Measurements from ENCODE around the gene LARP4B.

Gene LARP4B

DNA sequence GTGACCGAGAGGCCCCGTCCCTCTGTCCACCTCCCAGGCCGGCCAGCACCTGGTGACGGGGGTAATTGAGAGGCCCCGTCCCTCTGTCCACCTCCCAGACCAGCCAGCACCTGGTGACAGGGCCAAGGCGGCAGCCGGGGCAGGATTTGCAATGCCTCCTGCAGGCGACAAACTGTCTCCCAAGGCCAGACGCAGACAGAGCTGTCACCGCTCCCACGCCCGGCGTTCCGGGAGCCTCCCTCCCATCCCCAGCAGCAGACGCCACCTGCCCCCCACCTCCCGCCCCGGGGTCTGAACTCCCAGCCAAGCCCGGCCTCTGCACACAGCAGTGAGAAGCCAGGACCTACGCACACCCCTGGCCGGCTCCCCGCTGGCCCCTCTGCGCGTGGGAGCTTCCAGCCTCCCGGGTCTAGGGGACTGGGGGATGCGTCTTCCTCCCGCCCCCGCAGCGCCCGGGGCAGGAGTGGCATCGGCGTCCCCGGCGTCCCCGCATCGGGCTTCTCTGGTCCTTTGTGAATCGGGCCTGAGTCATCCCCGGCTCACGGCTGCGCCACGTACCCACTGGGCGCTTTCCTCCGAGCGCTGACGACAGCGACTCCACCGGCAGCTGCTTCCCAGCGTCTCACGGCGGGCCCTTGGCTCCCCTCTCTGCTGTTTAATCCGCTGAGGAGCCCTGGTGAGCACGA, 147.0 kb downstream of the LARP4B start:
- H3K4me1 ChIP-seq (ENCODE audit: low read length): no peaks in the 10 kb centered on the region
- H3K27ac ChIP-seq (ENCODE audit: low read length): no peak overlapping the region
- H2AFZ ChIP-seq (ENCODE audit: low read depth, low read length): no peak overlapping the region
- no peaks in the 10 kb centered on the region for H3K36me3 ChIP-seq (replicated peaks; ENCODE audit: low read depth, low read length)
- no peaks in the 10 kb centered on the region for H3K79me2 ChIP-seq (ENCODE audit: low read length)
- H3K9me3 ChIP-seq (ENCODE audit: insufficient read depth, low read length): no peaks in the 10 kb centered on the region
- no peak overlapping the region for H3K4me2 ChIP-seq (ENCODE audit: low read length)
- no peaks in the 10 kb centered on the region for H3K27me3 ChIP-seq (ENCODE audit: low read depth, low read length)
- TF ChIP-seq, protein P1, sequence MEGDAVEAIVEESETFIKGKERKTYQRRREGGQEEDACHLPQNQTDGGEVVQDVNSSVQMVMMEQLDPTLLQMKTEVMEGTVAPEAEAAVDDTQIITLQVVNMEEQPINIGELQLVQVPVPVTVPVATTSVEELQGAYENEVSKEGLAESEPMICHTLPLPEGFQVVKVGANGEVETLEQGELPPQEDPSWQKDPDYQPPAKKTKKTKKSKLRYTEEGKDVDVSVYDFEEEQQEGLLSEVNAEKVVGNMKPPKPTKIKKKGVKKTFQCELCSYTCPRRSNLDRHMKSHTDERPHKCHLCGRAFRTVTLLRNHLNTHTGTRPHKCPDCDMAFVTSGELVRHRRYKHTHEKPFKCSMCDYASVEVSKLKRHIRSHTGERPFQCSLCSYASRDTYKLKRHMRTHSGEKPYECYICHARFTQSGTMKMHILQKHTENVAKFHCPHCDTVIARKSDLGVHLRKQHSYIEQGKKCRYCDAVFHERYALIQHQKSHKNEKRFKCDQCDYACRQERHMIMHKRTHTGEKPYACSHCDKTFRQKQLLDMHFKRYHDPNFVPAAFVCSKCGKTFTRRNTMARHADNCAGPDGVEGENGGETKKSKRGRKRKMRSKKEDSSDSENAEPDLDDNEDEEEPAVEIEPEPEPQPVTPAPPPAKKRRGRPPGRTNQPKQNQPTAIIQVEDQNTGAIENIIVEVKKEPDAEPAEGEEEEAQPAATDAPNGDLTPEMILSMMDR (IDR thresholded peaks at IDR 0.05; ENCODE audit: low read depth, low read length): no peak
- no peak for TF ChIP-seq EZH2phosphoT487 (IDR thresholded peaks at IDR 0.05; ENCODE audit: low read depth)
- H4K20me1 ChIP-seq (ENCODE audit: insufficient read depth, low read length): no peaks in the 10 kb centered on the region
- no peak overlapping the region for H3K4me3 ChIP-seq (ENCODE audit: low read length)
- no peak overlapping the region for H3K9ac ChIP-seq (ENCODE audit: low read length)

GRCh38 chr10:782751-783648, 148.5 kb downstream of the LARP4B start:
- Histone ChIP-seq H3K9me3 (ENCODE audit: insufficient read depth, low read length) (no peaks in the 10 kb centered on the region), H2AFZ (ENCODE audit: low read depth, low read length) (no peak overlapping the region), H4K20me1 (ENCODE audit: insufficient read depth, low read length) (no peaks in the 10 kb centered on the region), H3K27me3 (ENCODE audit: low read depth, low read length) (no peaks in the 10 kb centered on the region), H3K36me3 (replicated peaks; ENCODE audit: low read depth, low read length) (no peaks in the 10 kb centered on the region), H3K4me3 (ENCODE audit: low read length) (no peak overlapping the region), H3K4me1 (ENCODE audit: low read length) (no peaks in the 10 kb centered on the region), H3K27ac (ENCODE audit: low read length) (no peak overlapping the region), H3K9ac (ENCODE audit: low read length) (no peak overlapping the region), H3K4me2 (ENCODE audit: low read length) (no peak overlapping the region), H3K79me2 (ENCODE audit: low read length) (no peaks in the 10 kb centered on the region)
- TF ChIP-seq EZH2phosphoT487 (IDR thresholded peaks at IDR 0.05; ENCODE audit: low read depth): no peak
- TF ChIP-seq, protein P1 (IDR thresholded peaks at IDR 0.05; ENCODE audit: low read depth, low read length): no peak

DNA sequence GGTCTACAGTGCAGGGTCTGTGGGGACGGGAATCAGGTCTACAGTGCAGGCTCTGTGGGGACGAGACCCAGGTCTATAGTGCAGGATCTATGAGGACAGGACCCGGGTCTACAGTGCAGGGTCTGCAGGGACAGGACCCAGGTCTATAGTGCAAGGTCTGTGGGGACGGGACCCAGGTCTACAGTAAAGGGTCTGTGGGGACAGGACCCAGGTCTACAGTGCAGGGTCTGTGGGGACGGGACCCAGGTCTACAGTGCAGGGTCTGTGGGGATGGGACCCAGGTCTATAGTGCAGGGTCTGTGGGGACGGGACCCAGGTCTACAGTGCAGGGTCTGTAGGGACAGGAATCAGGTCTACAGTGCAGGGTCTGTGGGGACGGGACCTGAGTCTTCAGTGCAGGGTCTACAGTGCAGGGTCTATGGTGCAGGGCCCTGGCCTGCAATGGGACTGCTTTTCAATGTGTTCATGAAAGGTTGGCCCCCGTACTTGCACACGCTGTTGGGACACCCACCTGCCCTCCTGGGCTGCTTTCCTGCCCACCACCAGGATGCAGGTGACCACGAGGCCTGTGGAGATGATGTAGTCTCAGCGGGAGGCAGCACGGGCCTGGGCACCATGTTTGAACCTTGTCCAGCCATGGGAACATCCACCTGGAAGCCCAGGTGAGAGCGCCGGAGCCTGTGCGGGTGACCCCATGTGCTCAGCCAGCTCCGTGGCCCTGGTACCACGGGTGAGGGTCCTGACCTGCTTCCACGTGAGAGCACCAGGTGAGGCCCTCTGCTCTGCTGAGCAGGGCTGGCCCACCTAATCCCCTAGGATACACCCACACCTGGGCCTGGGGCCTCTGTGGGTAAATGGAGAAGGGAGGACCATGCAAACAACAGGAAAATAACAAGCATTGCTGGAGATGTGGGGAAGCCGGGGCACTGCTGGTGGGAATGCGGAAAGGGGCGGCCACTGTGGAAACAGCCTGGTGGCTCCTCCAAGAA, 150.7 kb downstream of the LARP4B start:
- Histone ChIP-seq H3K4me3 (ENCODE audit: low read length) (no peak overlapping the region), H4K20me1 (ENCODE audit: insufficient read depth, low read length) (no peaks in the 10 kb centered on the region), H3K4me2 (ENCODE audit: low read length) (no peak overlapping the region), H3K27ac (ENCODE audit: low read length) (no peak overlapping the region), H3K9me3 (ENCODE audit: insufficient read depth, low read length) (no peaks in the 10 kb centered on the region), H3K36me3 (replicated peaks; ENCODE audit: low read depth, low read length) (no peaks in the 10 kb centered on the region), H3K27me3 (ENCODE audit: low read depth, low read length) (no peaks in the 10 kb centered on the region), H3K4me1 (ENCODE audit: low read length) (no peaks in the 10 kb centered on the region), H3K9ac (ENCODE audit: low read length) (no peak overlapping the region), H2AFZ (ENCODE audit: low read depth, low read length) (no peak overlapping the region), H3K79me2 (ENCODE audit: low read length) (no peaks in the 10 kb centered on the region)
- TF ChIP-seq EZH2phosphoT487 (IDR thresholded peaks at IDR 0.05; ENCODE audit: low read depth): no peak
- TF ChIP-seq, protein P1 (IDR thresholded peaks at IDR 0.05; ENCODE audit: low read depth, low read length): no peak
